ENCODE measurements around the gene ZCCHC9.

DNA sequence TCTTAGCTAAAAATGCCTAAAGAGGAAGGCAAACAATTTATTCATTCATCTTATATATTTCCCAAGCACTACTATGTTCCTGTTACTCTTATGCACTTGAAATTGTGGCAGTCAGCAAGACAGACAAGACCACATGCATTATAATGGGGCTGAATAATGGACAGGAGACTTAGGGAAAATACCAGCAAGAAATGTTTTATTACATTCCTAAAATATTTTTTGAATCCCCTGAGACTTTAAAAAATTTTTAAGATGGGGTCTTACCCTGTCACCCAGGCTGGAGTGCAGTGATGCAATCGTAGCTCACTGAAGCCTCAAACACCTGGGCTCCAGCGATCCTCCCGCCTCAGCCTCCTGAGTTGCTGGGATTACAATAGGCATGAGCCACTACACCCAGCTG is 13.2 kb downstream of the ZCCHC9 start:
- TF ChIP-seq POLR2A (IDR thresholded peaks at IDR 0.05) (no peak), POLR2AphosphoS5 (IDR thresholded peaks at IDR 0.05) (no peak)

All from gastroesophageal sphincter (tissue), 2 donors.